Ovary (tissue), 3 donors: ENCODE measurements around the gene ERC1.

ENCODE experiments used
- CTCF ChIP-seq, 3 donors: fragments of 450-650 bp in 2 of 3; fragments of 200-600 bp in 1 of 3; IDR thresholded peaks; one replicate each; pipeline versions ENCODE4 v1.5.1 to v1.8.0; 2016 to 2022; ENCODE audit warnings: antibody characterized with exemption in 3 of 3, mild to moderate bottlenecking in 1 of 3
- POLR2A ChIP-seq: fragments of 450-650 bp; IDR thresholded peaks from one replicate; pipeline ENCODE4 v1.6.1; 2017; ENCODE audit warnings: antibody characterized with exemption, mild to moderate bottlenecking, moderate library complexity
- donor health status: DM: no; HTN: no; CAD: no.

GRCh38 chr12:1063852-1064251 is 72.8 kb downstream of the ERC1 start:
- TF ChIP-seq CTCF (IDR thresholded peaks at IDR 0.05) (no peak), POLR2A (no peak)
